Measurements from ENCODE around the gene CLEC17A. TPM values are rescaled to one million over a fixed set of nuclear protein-coding genes. Genes with fewer than 3 reads are reported as not detected.
"Not testable (repeated sequence)": the region's sequence is repeated elsewhere in the genome, so short reads cannot be mapped to it uniquely, and the experiment has no call there.

CLEC17A gene
- total and polyA plus RNA-seq, 2 experiments from 2014 or later = not detected

- H3K4me3 ChIP-seq = no peak overlapping the region
- H3K79me2 ChIP-seq = no peaks in the 10 kb centered on the region
- H3K4me2 ChIP-seq = no peak overlapping the region
- H3K4me1 ChIP-seq (ENCODE audit: insufficient read depth) = no peaks in the 10 kb centered on the region
- H2AFZ ChIP-seq = no peak overlapping the region
- no peaks in the 10 kb centered on the region for H3K9me2 ChIP-seq (replicated peaks; ENCODE audit: insufficient read depth)
- DNase-seq (ENCODE audit: low spot score) = no peak
- TF ChIP-seq CTCF (IDR thresholded peaks at IDR 0.05; ENCODE audit: poor library complexity) (no peak), EZH2 (IDR thresholded peaks at IDR 0.05; ENCODE audit: borderline replicate concordance) (no peak)
- no peaks in the 10 kb centered on the region for H3K27me3 ChIP-seq
- WGBS (ENCODE audit: low lambda C conversion rate, missing lambda C conversion rate) = 80% methylated on average over 8 of the region's 8 CpGs
- H4K20me1 ChIP-seq (ENCODE audit: insufficient read depth, poor library complexity, severe bottlenecking) = no peaks in the 10 kb centered on the region
- H3K9me3 ChIP-seq (ENCODE audit: low read depth) = no peaks in the 10 kb centered on the region
- no peak overlapping the region for H3K27ac ChIP-seq
- H3K36me3 ChIP-seq (replicated peaks; ENCODE audit: insufficient read depth, low read depth) = no peaks in the 10 kb centered on the region
Measured at GRCh38 chr19:14599548-14600147, 16.8 kb downstream of the CLEC17A start.

- H3K27ac ChIP-seq = no peak overlapping the region
- H3K36me3 ChIP-seq (replicated peaks; ENCODE audit: insufficient read depth, low read depth) = no peaks in the 10 kb centered on the region
- no peak for DNase-seq (ENCODE audit: low spot score)
- no peaks in the 10 kb centered on the region for H3K4me1 ChIP-seq (ENCODE audit: insufficient read depth)
- H3K9me2 ChIP-seq (replicated peaks; ENCODE audit: insufficient read depth) = no peaks in the 10 kb centered on the region
- TF ChIP-seq EZH2 (IDR thresholded peaks at IDR 0.05; ENCODE audit: borderline replicate concordance) = no peak
- no peak for TF ChIP-seq CTCF (IDR thresholded peaks at IDR 0.05; ENCODE audit: poor library complexity)
- H2AFZ ChIP-seq = no peak overlapping the region
- WGBS (ENCODE audit: low lambda C conversion rate, missing lambda C conversion rate) = 79% methylated on average over 2 of the region's 2 CpGs
- H3K79me2 ChIP-seq = no peaks in the 10 kb centered on the region
- no peak overlapping the region for H3K4me3 ChIP-seq
- no peaks in the 10 kb centered on the region for H4K20me1 ChIP-seq (ENCODE audit: insufficient read depth, poor library complexity, severe bottlenecking)
- H3K9me3 ChIP-seq (ENCODE audit: low read depth) = no peaks in the 10 kb centered on the region
- H3K27me3 ChIP-seq = no peaks in the 10 kb centered on the region
- H3K4me2 ChIP-seq = no peak overlapping the region
Measured at GRCh38 chr19:14603990-14604387, 21.1 kb downstream of the CLEC17A start.

GRCh38 chr19:14606627-14607026 lies 23.7 kb downstream of the CLEC17A start:
- no peaks in the 10 kb centered on the region for H3K27me3 ChIP-seq
- H3K4me1 ChIP-seq (ENCODE audit: insufficient read depth) = no peaks in the 10 kb centered on the region
- H2AFZ ChIP-seq = no peak overlapping the region
- H3K4me3 ChIP-seq = no peak overlapping the region
- H3K4me2 ChIP-seq = no peak overlapping the region
- no peak overlapping the region for H3K27ac ChIP-seq
- no peaks in the 10 kb centered on the region for H3K79me2 ChIP-seq
- H3K9me2 ChIP-seq (replicated peaks; ENCODE audit: insufficient read depth) = no peaks in the 10 kb centered on the region
- 74% methylated on average over 9 of the region's 9 CpGs for WGBS (ENCODE audit: low lambda C conversion rate, missing lambda C conversion rate)
- H3K9me3 ChIP-seq (ENCODE audit: low read depth) = no peaks in the 10 kb centered on the region
- TF ChIP-seq EZH2 (IDR thresholded peaks at IDR 0.05; ENCODE audit: borderline replicate concordance) (no peak), CTCF (IDR thresholded peaks at IDR 0.05; ENCODE audit: poor library complexity) (no peak), EZH2phosphoT487 (IDR thresholded peaks at IDR 0.05; ENCODE audit: low read depth, severe bottlenecking, unreplicated experiment) (no peak)
- no peaks in the 10 kb centered on the region for H3K36me3 ChIP-seq (replicated peaks; ENCODE audit: insufficient read depth, low read depth)
- no peaks in the 10 kb centered on the region for H4K20me1 ChIP-seq (ENCODE audit: insufficient read depth, poor library complexity, severe bottlenecking)
- no peak for DNase-seq (ENCODE audit: low spot score)

- no peak for DNase-seq (ENCODE audit: low spot score)
- Histone ChIP-seq H2AFZ (no peak overlapping the region), H3K9me3 (ENCODE audit: low read depth) (no peaks in the 10 kb centered on the region), H3K27ac (no peak overlapping the region), H3K4me3 (no peak overlapping the region), H3K27me3 (no peaks in the 10 kb centered on the region), H3K79me2 (no peaks in the 10 kb centered on the region), H3K9me2 (replicated peaks; ENCODE audit: insufficient read depth) (no peaks in the 10 kb centered on the region), H4K20me1 (ENCODE audit: insufficient read depth, poor library complexity, severe bottlenecking) (no peaks in the 10 kb centered on the region), H3K4me2 (no peak overlapping the region), H3K36me3 (replicated peaks; ENCODE audit: insufficient read depth, low read depth) (no peaks in the 10 kb centered on the region), H3K4me1 (ENCODE audit: insufficient read depth) (no peaks in the 10 kb centered on the region)
- WGBS (ENCODE audit: low lambda C conversion rate, missing lambda C conversion rate) = 67% methylated on average over 4 of the region's 4 CpGs
- TF ChIP-seq EZH2phosphoT487 (IDR thresholded peaks at IDR 0.05; ENCODE audit: low read depth, severe bottlenecking, unreplicated experiment) = no peak
- TF ChIP-seq CTCF (IDR thresholded peaks at IDR 0.05; ENCODE audit: poor library complexity) = no peak
- no peak for TF ChIP-seq EZH2 (IDR thresholded peaks at IDR 0.05; ENCODE audit: borderline replicate concordance)
Measured at GRCh38 chr19:14611051-14611450, 28.2 kb downstream of the CLEC17A start.

- H3K27ac ChIP-seq; H3K9me2 ChIP-seq (replicated peaks; ENCODE audit: insufficient read depth); DNase-seq (ENCODE audit: low spot score); H3K79me2 ChIP-seq; H3K9me3 ChIP-seq (ENCODE audit: low read depth); H3K36me3 ChIP-seq (replicated peaks; ENCODE audit: insufficient read depth, low read depth); H2AFZ ChIP-seq; H3K4me1 ChIP-seq (ENCODE audit: insufficient read depth); H3K4me2 ChIP-seq; H4K20me1 ChIP-seq (ENCODE audit: insufficient read depth, poor library complexity, severe bottlenecking); H3K27me3 ChIP-seq; H3K4me3 ChIP-seq: not testable (repeated sequence)
- WGBS (ENCODE audit: low lambda C conversion rate, missing lambda C conversion rate) = 71% methylated on average over 5 of the region's 5 CpGs
Measured at GRCh38 chr19:14612242-14612641, 29.4 kb downstream of the CLEC17A start.

All from hepatocyte (in vitro differentiated cells).